ENCODE results near the gene ABHD5.

ABHD5 gene

GRCh38 chr3:43692085-43692855, 1.5 kb downstream of the ABHD5 start:
- ATAC-seq (ENCODE audit: low read depth) (no peak), DNase-seq (ENCODE audit: low spot score) (no peak)
- H3K9me3 ChIP-seq (ENCODE audit: severe bottlenecking) = no peaks in the 10 kb centered on the region
- H3K4me1 ChIP-seq (ENCODE audit: insufficient read depth, poor library complexity, severe bottlenecking) = peaks cover 50% of the 10 kb centered on the region
- H3K27ac ChIP-seq (ENCODE audit: poor library complexity, severe bottlenecking) = peak overlapping the region; percentile 66
- TF ChIP-seq, protein P1, sequence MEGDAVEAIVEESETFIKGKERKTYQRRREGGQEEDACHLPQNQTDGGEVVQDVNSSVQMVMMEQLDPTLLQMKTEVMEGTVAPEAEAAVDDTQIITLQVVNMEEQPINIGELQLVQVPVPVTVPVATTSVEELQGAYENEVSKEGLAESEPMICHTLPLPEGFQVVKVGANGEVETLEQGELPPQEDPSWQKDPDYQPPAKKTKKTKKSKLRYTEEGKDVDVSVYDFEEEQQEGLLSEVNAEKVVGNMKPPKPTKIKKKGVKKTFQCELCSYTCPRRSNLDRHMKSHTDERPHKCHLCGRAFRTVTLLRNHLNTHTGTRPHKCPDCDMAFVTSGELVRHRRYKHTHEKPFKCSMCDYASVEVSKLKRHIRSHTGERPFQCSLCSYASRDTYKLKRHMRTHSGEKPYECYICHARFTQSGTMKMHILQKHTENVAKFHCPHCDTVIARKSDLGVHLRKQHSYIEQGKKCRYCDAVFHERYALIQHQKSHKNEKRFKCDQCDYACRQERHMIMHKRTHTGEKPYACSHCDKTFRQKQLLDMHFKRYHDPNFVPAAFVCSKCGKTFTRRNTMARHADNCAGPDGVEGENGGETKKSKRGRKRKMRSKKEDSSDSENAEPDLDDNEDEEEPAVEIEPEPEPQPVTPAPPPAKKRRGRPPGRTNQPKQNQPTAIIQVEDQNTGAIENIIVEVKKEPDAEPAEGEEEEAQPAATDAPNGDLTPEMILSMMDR (IDR thresholded peaks at IDR 0.05; ENCODE audit: poor library complexity, severe bottlenecking) = no peak
- no peaks in the 10 kb centered on the region for H3K27me3 ChIP-seq (ENCODE audit: insufficient read depth, poor library complexity, severe bottlenecking)
- H3K36me3 ChIP-seq (ENCODE audit: low read depth) = no peaks in the 10 kb centered on the region
- H3K4me3 ChIP-seq (ENCODE audit: severe bottlenecking) = peak overlapping the region; percentile 75

- DNase-seq (ENCODE audit: low spot score) (no peak), ATAC-seq (ENCODE audit: low read depth) (no peak)
- Histone ChIP-seq H3K27me3 (ENCODE audit: insufficient read depth, poor library complexity, severe bottlenecking) (no peaks in the 10 kb centered on the region), H3K36me3 (ENCODE audit: low read depth) (no peaks in the 10 kb centered on the region), H3K27ac (ENCODE audit: poor library complexity, severe bottlenecking) (peak overlapping the region; percentile 66), H3K4me3 (ENCODE audit: severe bottlenecking) (no peak overlapping the region), H3K9me3 (ENCODE audit: severe bottlenecking) (no peaks in the 10 kb centered on the region), H3K4me1 (ENCODE audit: insufficient read depth, poor library complexity, severe bottlenecking) (peaks cover 53% of the 10 kb centered on the region)
- TF ChIP-seq, protein P1 (IDR thresholded peaks at IDR 0.05; ENCODE audit: poor library complexity, severe bottlenecking) = no peak
Observed at GRCh38 chr3:43692971-43693370, 2.2 kb downstream of the ABHD5 start.

DNA sequence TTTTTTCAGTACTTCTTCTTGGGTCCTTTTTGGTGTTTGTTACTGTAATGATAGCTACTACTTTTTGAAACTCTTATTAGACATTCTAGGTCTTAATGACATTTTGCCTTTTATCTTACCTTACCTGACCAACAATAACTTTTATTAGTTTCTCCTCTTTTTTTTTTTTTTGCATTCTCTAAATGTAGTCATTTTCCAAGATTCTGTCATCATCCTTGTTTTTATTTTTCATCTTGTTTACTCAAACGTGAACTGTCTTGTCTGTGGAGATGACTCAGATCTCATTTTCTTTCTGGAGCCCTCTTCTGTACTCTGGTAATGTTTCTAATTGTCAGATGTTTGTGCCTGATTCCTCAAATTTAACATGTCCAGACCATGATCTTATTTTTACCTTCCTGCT, 2.9 kb downstream of the ABHD5 start:
- Histone ChIP-seq H3K27me3 (ENCODE audit: insufficient read depth, poor library complexity, severe bottlenecking) (no peaks in the 10 kb centered on the region), H3K36me3 (ENCODE audit: low read depth) (no peaks in the 10 kb centered on the region), H3K4me1 (ENCODE audit: insufficient read depth, poor library complexity, severe bottlenecking) (peaks cover 53% of the 10 kb centered on the region), H3K4me3 (ENCODE audit: severe bottlenecking) (no peak overlapping the region), H3K27ac (ENCODE audit: poor library complexity, severe bottlenecking) (peak overlapping the region; percentile 66), H3K9me3 (ENCODE audit: severe bottlenecking) (no peaks in the 10 kb centered on the region)
- DNase-seq (ENCODE audit: low spot score) (no peak), ATAC-seq (ENCODE audit: low read depth) (no peak)
- TF ChIP-seq, protein P1 (IDR thresholded peaks at IDR 0.05; ENCODE audit: poor library complexity, severe bottlenecking) = no peak

GRCh38 chr3:43695443-43695842, 4.7 kb downstream of the ABHD5 start:
- no peaks in the 10 kb centered on the region for H3K27me3 ChIP-seq (ENCODE audit: insufficient read depth, poor library complexity, severe bottlenecking)
- ATAC-seq (ENCODE audit: low read depth) (no peak), DNase-seq (ENCODE audit: low spot score) (no peak)
- H3K4me1 ChIP-seq (ENCODE audit: insufficient read depth, poor library complexity, severe bottlenecking) = peaks cover 50% of the 10 kb centered on the region
- H3K4me3 ChIP-seq (ENCODE audit: severe bottlenecking) = no peak overlapping the region
- TF ChIP-seq, protein P1 (IDR thresholded peaks at IDR 0.05; ENCODE audit: poor library complexity, severe bottlenecking) = no peak
- peaks cover 9% of the 10 kb centered on the region for H3K36me3 ChIP-seq (ENCODE audit: low read depth)
- peak overlapping the region; percentile 66 for H3K27ac ChIP-seq (ENCODE audit: poor library complexity, severe bottlenecking)
- H3K9me3 ChIP-seq (ENCODE audit: severe bottlenecking) = no peaks in the 10 kb centered on the region

- DNase-seq (ENCODE audit: low spot score) = no peak
- Histone ChIP-seq H3K27ac (ENCODE audit: poor library complexity, severe bottlenecking) (peak overlapping the region; percentile 66), H3K4me1 (ENCODE audit: insufficient read depth, poor library complexity, severe bottlenecking) (peaks cover 50% of the 10 kb centered on the region), H3K27me3 (ENCODE audit: insufficient read depth, poor library complexity, severe bottlenecking) (no peaks in the 10 kb centered on the region), H3K9me3 (ENCODE audit: severe bottlenecking) (no peaks in the 10 kb centered on the region), H3K4me3 (ENCODE audit: severe bottlenecking) (no peak overlapping the region), H3K36me3 (ENCODE audit: low read depth) (peaks cover 12% of the 10 kb centered on the region)
- ATAC-seq (ENCODE audit: low read depth) = no peak
- TF ChIP-seq, protein P1 (IDR thresholded peaks at IDR 0.05; ENCODE audit: poor library complexity, severe bottlenecking) = no peak
Observed at GRCh38 chr3:43695863-43696262, 5.1 kb downstream of the ABHD5 start.

All from RWPE2 (cell line).